Stomach (tissue), 4 donors: ENCODE results near the gene SEMA5A.

Experiments used
- EP300 ChIP-seq: sonication (generic); formaldehyde crosslinking; IDR thresholded peaks from one replicate; pipeline ENCODE4 v1.6.1; 2017; ENCODE audit warnings: antibody characterized with exemption
- POLR2A ChIP-seq, 4 donors: fragments of 450-650 bp; IDR thresholded peaks; one replicate each; pipeline ENCODE4 v1.6.1; 2016; ENCODE audit warnings: antibody characterized with exemption in 4 of 4, control low read depth in 2 of 4, mild to moderate bottlenecking in 1 of 4, moderate library complexity in 1 of 4
- POLR2AphosphoS5 ChIP-seq, 3 donors: sonication (generic); formaldehyde crosslinking; IDR thresholded peaks; one replicate each; pipeline ENCODE4 v1.6.1; 2016; ENCODE audit warnings: antibody characterized with exemption in 3 of 3

GRCh38 chr5:9594913-9595312, 49.0 kb upstream of the SEMA5A start:
- TF ChIP-seq EP300 (no peak), POLR2AphosphoS5 (IDR thresholded peaks at IDR 0.05) (no peak), POLR2A (IDR thresholded peaks at IDR 0.05) (no peak)
